ENCODE results near the gene RAB44.

DNA sequence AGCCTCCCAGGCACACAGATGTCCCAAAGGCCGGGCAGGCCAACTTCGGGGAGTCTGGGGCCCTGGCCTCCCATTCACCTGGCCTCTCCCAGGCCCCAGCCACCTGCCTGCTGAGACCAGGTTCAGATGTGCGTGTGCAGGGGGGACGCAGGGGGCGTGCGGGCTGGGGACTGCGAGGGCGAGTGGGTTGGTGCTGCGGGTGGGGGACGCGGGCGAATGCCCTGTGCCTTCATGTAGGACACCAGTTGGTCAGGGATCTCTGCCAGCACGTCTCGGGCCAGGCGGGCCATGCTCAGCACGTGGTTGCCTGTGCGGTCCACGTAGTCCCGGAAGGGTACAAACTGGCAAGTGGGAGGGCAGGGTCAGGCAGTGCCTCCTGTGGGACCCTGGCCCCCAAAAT lies 44.5 kb downstream of the RAB44 start:
- TF ChIP-seq, protein P1, sequence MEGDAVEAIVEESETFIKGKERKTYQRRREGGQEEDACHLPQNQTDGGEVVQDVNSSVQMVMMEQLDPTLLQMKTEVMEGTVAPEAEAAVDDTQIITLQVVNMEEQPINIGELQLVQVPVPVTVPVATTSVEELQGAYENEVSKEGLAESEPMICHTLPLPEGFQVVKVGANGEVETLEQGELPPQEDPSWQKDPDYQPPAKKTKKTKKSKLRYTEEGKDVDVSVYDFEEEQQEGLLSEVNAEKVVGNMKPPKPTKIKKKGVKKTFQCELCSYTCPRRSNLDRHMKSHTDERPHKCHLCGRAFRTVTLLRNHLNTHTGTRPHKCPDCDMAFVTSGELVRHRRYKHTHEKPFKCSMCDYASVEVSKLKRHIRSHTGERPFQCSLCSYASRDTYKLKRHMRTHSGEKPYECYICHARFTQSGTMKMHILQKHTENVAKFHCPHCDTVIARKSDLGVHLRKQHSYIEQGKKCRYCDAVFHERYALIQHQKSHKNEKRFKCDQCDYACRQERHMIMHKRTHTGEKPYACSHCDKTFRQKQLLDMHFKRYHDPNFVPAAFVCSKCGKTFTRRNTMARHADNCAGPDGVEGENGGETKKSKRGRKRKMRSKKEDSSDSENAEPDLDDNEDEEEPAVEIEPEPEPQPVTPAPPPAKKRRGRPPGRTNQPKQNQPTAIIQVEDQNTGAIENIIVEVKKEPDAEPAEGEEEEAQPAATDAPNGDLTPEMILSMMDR (IDR thresholded peaks at IDR 0.05), result no peak
- TF ChIP-seq POLR2A (IDR thresholded peaks at IDR 0.05), result no peak

Data from adrenal gland (tissue), 5 donors.